Astrocyte of the cerebellum (primary cell): ENCODE measurements around the gene WNT2.

ENCODE experiments used
- DNase-seq: peaks from one replicate; pipeline ENCODE4 v3.0.0-alpha.2; 2011; ENCODE audit warnings: low read depth
- H3K4me3 ChIP-seq: 2 replicates; pipeline ENCODE4 v1.5.1; 2011; ENCODE audit warnings: mild to moderate bottlenecking, low read depth, low read length, moderate library complexity
- CTCF ChIP-seq: IDR thresholded peaks from 2 replicates; pipeline ENCODE4 v1.5.1; 2012; ENCODE audit warnings: low read length, low read depth, moderate library complexity, mild to moderate bottlenecking; ENCODE audit errors: missing control alignments
- in situ Hi-C: cut with HindIII; loops from 2 replicates; pipeline ENCODE4 v1.10.0; 2017; ENCODE audit warnings: low sequenced_read_pairs

The WNT2 gene

GRCh38 chr7:117264716-117265115 lies 58.1 kb downstream of the WNT2 start:
- TF ChIP-seq CTCF, result no peak
- in situ Hi-C loops, result no loop called here
- no peak overlapping the region for H3K4me3 ChIP-seq
- DNase-seq, result no peak

GRCh38 chr7:117262546-117262945 lies 60.3 kb downstream of the WNT2 start:
- in situ Hi-C loops, result no loop called here
- no peak for TF ChIP-seq CTCF

GRCh38 chr7:117259615-117260014 lies 63.2 kb downstream of the WNT2 start:
- H3K4me3 ChIP-seq, result no peak overlapping the region
- in situ Hi-C loops, result no loop called here
- peak; percentile 26 for DNase-seq
- no peak for TF ChIP-seq CTCF

More at GRCh38 chr7:117262546-117262945, 60.3 kb downstream of the WNT2 start:
- peak; percentile 37 for DNase-seq
- H3K4me3 ChIP-seq, result no peak overlapping the region

- H3K4me3 ChIP-seq, result no peak overlapping the region
- TF ChIP-seq CTCF, result no peak
- in situ Hi-C loops, result no loop called here
- DNase-seq, result peak; percentile 42
These were observed 71.2 kb downstream of the WNT2 start for GRCh38 chr7:117251687-117252086.

- TF ChIP-seq CTCF, result no peak
- no peak overlapping the region for H3K4me3 ChIP-seq
- in situ Hi-C loops, result no loop called here
- DNase-seq, result no peak
These were observed 72.1 kb downstream of the WNT2 start for GRCh38 chr7:117250801-117251200.

- in situ Hi-C loops, result no loop called here
- no peak for TF ChIP-seq CTCF
- H3K4me3 ChIP-seq, result no peak overlapping the region
- no peak for DNase-seq
These were observed 72.6 kb downstream of the WNT2 start for GRCh38 chr7:117250245-117250644.

- no peak for TF ChIP-seq CTCF
- no peak overlapping the region for H3K4me3 ChIP-seq
- in situ Hi-C loops, result no loop called here
- no peak for DNase-seq
These were observed 73.2 kb downstream of the WNT2 start for GRCh38 chr7:117249696-117250095.
